Loucy (cell line): ENCODE data around the gene HOXA11.

Experiments used
- CTCF ChIP-seq: fragments of 200-600 bp; sonication (generic); conservative IDR thresholded peaks from 2 replicates; pipeline ENCODE4 v1.5.1; 2014; ENCODE audit warnings: mild to moderate bottlenecking, antibody characterized with exemption, low read length
- EZH2phosphoT487 ChIP-seq: fragments of 200-600 bp; IDR thresholded peaks from 2 replicates; pipeline ENCODE4 v1.6.1; 2018; ENCODE audit warnings: antibody characterized with exemption, mild to moderate bottlenecking, moderate library complexity, borderline replicate concordance

GRCh38 chr7:27164045-27164366, 21.0 kb downstream of the HOXA11 start:
- TF ChIP-seq CTCF: no peak
- TF ChIP-seq EZH2phosphoT487: no peak
